Measurements from ENCODE around the gene DDX11.

GRCh38 chr12:31029468-31029867, 44.2 kb upstream of the DDX11 start:
- TF ChIP-seq CTCF (IDR thresholded peaks at IDR 0.05) (no peak), POLR2A (IDR thresholded peaks at IDR 0.05) (no peak)
